Measurements from ENCODE around the gene TYRO3.
"Not testable (repeated sequence)": the region's sequence is repeated elsewhere in the genome, so short reads cannot be mapped to it uniquely, and the experiment has no call there.

The TYRO3 gene

GRCh38 chr15:41575282-41575681 is 16.3 kb downstream of the TYRO3 start:
- DNase-seq = no peak

GRCh38 chr15:41577863-41578735 is 19.1 kb downstream of the TYRO3 start:
- no peak for DNase-seq

GRCh38 chr15:41578736-41579383 is 19.8 kb downstream of the TYRO3 start:
- no peak for DNase-seq

GRCh38 chr15:41581110-41581509 is 22.1 kb downstream of the TYRO3 start:
- DNase-seq = no peak

GRCh38 chr15:41583795-41584194 is 24.8 kb downstream of the TYRO3 start:
- DNase-seq = no peak

GRCh38 chr15:41584636-41585126 is 25.7 kb downstream of the TYRO3 start:
- DNase-seq = no peak

GRCh38 chr15:41585127-41586047 is 26.4 kb downstream of the TYRO3 start:
- DNase-seq = no peak

- not testable (repeated sequence) for DNase-seq
Measured at GRCh38 chr15:41586531-41587282, 27.7 kb downstream of the TYRO3 start.

- DNase-seq = not testable (repeated sequence)
Measured at GRCh38 chr15:41589018-41589417, 30.0 kb downstream of the TYRO3 start.

- not testable (repeated sequence) for DNase-seq
Measured at GRCh38 chr15:41589571-41589970, 30.6 kb downstream of the TYRO3 start.

GRCh38 chr15:41591217-41591616 is 32.2 kb downstream of the TYRO3 start:
- DNase-seq = not testable (repeated sequence)

GRCh38 chr15:41592718-41593117 is 33.7 kb downstream of the TYRO3 start:
- DNase-seq = not testable (repeated sequence)

GRCh38 chr15:41594801-41595746 is 36.1 kb downstream of the TYRO3 start:
- no peak for DNase-seq

- DNase-seq = no peak
Measured at GRCh38 chr15:41596972-41597371, 38.0 kb downstream of the TYRO3 start.

GRCh38 chr15:41597787-41598186 is 38.8 kb downstream of the TYRO3 start:
- no peak for DNase-seq

- no peak for DNase-seq
Measured at GRCh38 chr15:41599061-41599460, 40.0 kb downstream of the TYRO3 start.

GRCh38 chr15:41603411-41603935 is 44.5 kb downstream of the TYRO3 start:
- DNase-seq = no peak

- peak; percentile 30 for DNase-seq
Measured at GRCh38 chr15:41603941-41604911, 45.2 kb downstream of the TYRO3 start.

GRCh38 chr15:41605566-41605965 is 46.6 kb downstream of the TYRO3 start:
- DNase-seq = no peak

Data from effector CD8-positive, alpha-beta T cell (primary cell).